Suppressor macrophage treated with lipopolysaccharide for 4 hours (primary cell): ENCODE results near the gene CXCL17.
A peak's percentile ranks its signal among the peaks of the same experiment; 100 is the strongest.

Source experiments
- DNase-seq: peaks from one replicate; pipeline ENCODE4 v3.0.0-alpha.2; 2020

CXCL17 gene

DNA sequence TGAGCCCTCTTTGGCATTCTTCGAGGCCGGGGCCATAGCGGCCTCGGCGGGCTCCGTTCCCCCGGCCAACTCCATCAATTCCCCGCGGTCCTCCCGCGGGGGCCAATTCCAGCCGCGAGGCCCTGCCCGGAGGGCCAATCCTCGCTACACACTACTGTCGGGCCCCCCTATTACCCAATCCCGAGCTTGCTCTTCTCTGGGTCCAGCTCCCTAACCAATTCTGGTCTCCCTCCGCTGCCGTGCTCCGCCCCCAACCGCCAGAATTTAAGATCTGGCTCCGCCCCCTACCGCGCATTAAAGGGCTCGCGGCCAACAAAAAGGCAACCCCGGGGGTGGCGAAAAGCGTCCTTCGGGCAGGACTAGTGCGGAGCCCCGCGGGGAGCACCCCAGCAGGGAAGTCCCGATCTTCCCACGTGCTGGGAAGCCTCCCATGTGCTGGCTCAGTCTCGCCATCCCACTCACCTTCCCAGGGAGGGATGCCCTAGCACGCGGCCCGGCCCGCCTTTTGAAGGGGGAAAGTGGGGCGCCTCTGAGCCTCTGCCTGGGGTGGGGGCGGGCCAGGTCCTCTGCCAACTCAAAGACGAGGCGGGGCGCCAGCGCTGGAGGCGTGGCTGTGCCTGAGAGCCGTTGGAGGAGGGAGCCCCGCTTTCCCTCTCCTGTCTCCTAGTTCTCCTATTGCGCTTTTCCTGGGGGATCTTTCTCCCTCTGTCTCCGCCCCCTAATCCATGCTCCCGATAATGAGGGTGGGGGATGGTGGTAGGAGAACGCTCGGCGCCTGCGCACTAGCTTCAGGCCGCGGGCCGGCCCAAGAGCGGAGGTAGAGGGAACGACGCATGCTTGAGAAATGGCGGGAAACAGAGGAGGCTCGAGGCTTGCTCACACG, 19.0 kb downstream of the CXCL17 start:
- peak; percentile 81 for DNase-seq

DNA sequence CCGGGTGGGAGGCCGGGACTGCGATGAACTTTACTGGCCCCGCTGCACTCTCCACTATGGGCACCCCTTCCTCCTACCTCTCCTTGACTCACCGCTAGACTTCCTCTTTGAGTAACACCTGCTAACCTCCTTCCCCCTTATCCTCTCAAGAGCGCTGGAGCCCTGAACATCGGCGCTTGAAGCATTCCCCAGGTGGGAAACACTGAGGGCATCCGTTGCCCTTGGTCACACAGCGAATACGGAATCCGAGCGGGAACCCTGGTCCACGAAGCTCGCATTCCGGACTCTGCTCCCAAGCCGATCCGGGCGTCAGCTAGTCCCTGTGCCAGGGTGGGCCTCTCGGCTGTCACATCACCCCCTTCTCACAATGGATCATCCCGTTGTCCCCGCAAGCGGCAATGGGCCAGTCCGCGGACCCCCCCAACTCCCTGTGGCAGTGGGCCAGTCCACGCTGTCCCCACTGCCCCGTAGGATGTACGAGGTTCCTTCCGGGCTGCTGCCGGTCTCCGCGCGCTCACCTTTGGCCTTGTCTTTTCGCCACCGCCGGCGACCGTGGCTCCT, 19.8 kb downstream of the CXCL17 start:
- DNase-seq = no peak

DNA sequence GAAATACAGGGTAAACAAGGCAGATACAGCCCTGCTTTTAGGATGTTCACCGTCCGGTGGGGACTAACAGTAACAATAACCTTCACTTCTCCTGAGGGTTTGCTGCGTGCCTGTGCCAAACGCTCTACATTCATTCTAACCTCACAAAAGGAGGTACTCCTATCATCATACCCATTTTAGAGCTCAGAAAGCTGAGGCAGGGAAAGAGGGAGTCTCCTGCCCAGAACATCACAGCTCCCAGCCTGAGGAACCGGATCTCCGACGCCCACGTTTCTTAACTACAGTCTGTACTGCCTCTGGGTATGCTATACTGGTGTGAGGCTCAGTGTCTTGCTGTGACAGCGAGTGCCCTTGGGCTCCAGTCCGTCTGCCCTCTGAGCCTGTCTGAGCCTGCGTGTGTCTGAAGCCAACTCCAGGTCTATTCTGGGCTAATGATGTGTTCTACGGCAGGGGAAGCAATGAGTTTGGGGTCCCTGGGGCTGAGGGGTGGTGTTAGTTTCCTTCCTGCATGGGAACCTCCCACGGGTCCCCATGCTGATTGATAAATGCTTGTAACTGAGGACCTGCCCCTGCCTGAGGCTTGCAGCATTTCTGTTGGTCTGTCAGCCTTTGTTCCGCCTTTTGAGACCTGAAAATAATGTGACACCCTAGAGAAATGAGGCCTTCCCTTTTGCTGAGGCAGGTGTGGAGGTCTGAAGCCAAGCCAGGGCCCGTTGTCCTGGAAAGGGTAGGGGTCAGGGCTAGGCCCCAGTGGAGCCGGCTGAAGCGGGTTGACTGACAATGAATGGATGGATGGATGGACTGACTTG, 20.4 kb downstream of the CXCL17 start:
- no peak for DNase-seq

DNA sequence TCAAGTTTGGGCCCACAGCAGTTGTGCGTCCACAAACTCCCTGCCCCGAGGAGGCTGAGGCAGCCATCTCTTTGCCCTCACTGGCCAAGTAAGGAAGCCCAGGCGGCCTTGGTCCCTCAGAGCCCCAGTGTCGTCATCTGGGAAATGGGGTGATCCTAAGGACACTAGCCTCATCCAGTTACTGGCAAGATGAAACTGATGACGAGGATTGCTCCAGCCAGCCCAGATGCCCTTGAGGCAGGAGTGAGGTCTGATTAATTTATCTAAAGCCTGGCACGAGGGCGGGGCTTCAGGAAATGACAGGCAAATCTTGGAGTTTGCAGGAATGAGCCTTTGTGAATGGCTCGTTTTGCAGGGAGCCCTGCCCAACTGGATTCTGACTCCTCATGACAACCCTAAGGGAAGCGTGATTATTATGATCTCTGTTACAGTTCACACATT, 21.1 kb downstream of the CXCL17 start:
- DNase-seq = no peak

DNA sequence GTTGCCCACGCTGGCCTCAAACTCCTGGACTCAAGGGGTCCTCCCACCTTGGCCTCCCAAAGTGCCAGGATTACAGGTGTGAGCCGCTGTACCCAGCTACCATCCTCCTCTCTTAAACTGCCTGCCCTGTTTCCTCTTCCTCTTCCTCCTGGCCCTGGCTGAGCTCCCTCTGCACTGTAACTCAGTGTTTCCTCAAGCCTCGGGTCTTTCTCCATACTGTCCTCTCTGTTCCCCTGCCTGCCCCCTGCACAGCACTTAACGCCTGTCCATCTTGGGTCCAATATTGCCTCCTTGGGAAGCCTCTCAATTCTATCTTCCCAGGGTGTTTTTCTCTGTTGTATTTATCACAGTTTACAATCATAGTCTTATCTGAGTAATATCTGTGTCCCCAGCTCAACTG, 21.6 kb downstream of the CXCL17 start:
- no peak for DNase-seq

DNA sequence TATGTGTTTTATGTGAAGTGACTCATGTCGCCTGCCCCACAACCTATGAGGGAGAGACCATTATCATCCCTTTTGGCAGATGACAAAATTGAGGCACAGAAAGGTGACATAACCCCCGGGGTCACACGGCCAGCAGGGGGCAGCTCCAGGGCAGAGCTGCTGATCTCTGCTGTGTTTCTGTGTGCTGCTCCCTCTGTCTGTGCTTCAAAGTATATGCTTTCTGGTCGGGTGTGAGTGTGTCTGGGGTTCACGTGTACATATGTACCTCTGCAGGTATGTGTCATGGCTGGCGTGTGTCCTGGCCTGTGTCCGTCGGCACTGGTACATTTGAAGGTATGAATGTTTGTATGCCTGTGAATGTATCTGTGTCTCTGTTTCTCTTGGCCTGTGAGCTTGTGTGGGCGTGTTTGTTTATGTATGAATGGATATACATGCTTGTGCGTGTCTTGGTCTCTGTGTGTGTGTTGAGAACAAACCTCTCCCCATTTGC, 22.6 kb downstream of the CXCL17 start:
- peak; percentile 53 for DNase-seq

DNA sequence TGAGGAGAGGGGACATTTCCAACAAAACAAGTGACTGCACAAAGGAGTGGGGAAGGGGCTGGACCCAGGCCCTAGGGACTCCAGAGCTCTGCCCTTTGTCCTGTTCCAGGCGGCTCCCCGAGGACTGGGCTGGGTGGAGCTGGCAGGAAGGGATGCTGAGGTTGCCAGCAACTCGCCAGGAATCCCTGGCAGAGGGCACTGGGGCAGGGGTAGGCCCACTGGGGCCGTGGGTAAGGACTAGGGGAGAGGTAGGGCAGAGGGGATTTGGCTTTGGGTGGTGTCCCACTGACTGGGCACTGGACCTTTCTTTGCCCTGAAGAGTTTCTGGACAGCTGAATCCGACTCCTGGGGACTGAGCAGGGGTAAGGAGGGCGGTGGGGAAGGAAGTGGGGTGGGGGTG, 23.4 kb downstream of the CXCL17 start:
- DNase-seq = no peak

DNA sequence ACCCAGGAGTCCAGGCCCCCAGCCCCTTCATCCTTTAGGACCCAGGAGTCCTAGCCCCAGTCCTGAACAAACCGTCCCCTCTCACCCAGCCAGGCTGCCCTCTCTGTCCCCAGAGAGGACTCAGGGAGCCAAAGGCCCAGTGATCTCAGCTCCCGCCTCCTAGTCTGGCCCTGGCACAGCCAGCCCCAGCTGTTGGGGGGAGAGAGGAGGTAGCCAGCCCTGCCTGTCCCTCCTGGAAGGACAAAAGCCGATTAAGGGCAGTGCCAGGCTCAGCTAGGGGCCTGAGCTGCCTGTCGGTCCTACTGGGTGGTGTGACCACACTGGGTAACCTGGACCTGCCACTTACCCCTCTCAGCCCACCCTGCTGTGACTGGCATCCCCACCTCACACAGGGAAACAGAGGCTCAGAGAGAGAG, 30.1 kb downstream of the CXCL17 start:
- DNase-seq = no peak

DNA sequence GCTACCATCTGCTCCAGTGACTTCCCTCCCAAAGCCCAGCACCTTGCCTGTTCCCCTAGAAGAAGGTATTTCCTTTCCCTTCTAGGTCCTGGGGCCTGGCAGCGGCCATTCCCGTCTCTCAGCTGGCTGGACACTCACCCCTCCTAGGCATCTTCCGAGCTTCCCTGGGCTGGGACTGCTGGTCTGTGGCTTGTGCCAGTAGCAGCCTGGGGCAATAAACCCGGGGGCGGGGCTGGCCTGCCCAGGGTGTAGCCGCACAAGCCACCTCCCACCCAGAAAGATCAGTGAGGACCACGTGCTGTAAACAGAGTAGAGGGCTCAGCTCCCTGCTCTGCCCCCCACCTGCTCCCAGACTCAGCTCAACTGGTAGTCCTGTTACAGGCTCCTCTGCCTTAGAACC, 30.5 kb downstream of the CXCL17 start:
- DNase-seq = no peak

DNA sequence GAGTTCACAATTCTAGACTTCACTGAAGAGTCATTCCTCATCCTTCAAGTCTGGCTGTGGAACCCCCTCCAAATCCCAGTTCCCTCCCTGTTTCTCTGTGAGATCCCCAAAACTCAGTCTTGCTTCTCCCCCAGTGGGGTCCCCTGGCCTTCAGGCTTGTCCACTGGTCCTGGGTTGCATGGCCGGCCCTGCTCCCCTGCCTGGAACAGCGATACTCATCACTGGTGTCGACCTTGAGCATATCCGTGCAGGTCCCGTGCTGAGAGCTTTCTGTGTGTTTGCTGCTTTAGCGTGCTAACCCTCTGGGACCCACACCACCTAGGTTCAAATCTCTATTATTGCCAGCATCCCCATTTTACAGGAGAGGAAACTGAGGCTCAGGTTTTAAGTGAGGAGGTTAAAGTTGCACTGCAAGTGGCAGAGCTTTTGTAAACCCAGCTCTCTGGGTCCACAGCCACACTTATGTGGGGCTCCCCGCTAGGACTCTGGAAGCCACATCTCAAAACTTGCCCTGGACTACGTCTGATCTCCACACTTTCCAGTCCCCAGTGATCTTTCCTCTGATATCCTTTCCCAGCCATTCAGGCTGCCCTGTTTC, 31.1 kb downstream of the CXCL17 start:
- no peak for DNase-seq

DNA sequence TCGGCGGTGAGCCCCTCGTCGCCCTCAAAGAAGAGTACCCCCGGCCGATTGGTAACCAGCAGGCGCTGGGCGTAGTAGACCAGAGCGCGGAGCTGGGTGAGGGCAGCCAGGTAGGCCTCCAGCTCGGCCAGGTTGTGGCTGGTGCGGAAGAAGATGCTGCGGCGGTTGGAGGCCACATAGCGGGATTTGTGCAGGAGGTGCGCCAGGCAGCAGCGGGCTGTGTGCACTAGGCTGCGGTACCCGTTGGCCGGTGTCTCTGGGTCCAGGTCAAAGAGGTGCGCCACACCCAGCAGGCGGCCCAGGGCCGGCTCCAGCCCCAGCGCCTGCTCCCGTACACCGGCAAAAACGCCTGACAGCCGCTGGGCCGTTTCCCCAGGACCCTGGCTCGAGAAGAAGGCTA, 32.4 kb downstream of the CXCL17 start:
- no peak for DNase-seq

DNA sequence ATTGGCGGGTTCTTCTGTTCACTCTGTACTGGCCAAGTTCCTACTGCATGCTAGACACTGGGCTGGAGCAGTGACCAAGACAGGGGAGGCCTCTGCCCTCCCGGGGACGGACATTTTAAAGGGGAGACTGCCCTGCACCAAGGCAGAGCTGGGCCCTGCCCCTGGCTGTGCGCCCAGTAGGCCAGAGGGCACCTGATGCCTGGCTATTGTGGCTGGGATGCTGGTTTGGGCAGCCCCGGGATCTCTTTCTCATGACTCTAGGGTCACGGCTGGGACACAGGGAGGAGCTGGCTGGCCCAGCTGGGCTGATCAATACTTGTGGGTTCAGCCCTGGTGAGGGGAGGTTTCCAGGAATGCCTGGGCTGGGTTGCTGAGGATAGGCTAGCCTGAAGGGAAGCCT, 33.3 kb downstream of the CXCL17 start:
- DNase-seq = no peak

DNA sequence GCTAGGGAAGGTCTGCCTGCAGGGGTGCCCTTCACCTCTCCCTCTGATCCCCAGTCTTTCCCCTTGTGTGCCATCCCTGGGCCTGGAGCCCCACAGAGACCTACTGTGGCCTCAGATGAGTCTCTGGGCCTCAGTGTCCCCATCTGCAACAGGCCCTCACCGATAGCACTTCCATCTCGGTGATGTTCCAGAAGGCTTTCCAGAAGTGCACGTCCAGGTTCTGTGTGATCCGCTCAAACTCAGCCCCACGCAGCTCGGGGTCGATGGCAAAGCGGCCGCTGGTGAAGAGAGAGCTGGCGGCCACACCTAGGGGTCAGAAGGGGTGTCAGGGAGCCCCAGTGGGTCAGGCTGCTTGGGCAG, 35.0 kb downstream of the CXCL17 start:
- DNase-seq = no peak

DNA sequence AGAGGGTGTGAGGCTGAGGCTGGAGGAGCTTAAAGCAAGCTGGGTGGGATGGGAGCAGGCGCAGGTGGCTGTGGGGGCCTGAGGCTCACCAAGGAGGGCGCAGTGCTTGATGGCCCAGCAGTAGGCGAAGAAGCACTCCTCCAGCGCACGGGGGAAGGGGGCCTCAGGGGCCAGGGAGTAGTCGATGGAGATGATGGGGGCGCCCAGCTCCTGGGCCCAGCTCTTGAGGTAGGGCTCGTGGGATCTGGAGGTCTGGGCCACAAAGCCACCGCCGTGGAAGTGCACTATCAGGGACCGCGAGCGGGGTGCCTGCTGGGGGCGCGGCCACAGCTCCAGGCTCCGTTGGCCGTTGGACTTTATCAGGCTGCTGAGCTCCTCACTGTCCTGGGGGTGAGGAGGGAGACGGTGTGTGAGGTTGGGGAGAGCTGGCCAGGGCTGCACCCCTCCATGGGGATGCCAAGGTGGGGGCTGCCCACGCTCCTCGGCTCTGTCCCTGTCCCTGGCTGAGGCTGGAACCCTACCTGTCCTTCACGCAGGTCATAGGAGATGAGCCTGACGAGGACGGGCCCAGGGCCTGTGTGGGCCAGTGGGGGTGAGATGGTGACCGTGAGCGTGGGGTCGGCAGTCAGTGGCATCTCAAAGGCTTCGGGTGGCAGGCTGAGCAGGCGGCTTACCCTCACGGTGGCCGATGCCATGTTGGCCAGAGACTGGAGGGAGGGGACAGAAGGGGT, 35.5 kb downstream of the CXCL17 start:
- DNase-seq = no peak

DNA sequence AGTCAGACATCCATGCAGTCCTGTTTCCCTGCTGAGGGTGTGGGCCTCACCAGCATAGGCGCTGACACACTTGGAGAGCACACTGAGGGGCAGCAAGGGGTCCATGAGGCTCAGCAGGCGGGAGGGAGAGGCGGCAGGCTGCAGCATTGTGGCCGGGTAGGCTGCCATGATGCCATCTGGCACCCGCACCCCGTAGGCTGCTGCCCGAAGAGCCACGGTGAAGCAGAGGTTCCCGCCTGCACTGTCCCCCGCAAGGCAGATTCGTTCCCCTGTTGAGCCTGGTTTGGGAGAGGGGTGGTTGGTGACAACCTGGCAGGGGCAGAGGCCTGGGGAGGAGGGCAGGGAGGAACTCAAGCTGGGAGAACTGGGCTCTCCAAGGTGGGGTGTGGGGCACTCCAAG, 36.6 kb downstream of the CXCL17 start:
- DNase-seq = no peak

DNA sequence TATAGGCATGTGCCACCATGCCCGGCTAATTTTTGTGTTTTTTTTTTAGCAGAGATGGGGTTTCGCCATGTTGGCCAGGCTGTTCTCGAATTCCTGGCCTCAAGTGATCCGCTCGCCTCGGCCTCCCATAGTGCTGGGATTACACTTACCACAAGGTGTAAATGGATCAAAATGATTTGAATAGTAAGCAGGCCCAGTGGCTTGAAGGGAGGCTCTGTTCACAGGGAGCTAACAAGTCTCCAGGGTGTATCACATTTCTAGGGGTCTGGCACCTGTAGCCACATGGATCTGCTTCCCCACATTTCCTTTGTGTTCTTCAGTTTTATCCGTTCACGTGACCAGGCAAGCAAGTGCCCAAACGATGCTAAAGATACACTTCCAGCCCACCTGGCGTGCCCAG, 39.2 kb downstream of the CXCL17 start:
- no peak for DNase-seq

DNA sequence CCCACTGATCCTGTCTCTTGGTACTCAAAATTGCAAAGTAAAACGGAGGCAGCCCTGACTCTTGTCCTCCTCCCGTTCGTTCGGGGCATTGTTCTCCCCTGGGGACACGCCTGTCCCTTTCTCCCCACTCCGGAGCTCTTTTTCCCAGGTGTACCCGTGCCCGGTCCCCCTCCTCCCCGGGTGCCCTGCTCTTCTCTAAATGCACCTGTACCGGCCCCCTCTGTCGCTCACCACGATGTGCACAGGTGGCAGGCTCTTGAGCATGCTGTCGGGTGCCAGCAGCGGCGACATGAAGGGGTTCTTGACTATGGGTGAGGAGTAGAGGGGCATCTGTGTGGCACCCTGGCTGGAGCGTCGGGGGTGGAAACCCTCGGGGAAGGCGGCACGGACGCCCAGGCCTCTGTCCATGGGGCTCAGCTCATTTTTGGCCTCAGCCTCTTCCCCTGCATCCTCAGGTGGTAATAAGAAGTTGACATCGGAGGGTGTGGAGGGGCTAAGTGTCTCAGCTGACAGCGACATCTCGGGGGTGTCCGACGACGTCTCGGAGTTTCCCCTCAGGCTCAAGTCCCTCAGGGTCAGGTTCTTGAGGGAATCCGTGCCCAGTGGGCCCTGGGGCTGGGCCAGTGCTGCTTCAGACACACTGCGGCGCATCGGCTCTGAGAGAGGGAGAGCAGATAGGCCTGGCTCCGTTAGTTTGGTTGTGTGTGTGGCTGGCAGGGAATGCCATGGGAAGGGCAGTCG, 40.2 kb downstream of the CXCL17 start:
- DNase-seq = no peak

DNA sequence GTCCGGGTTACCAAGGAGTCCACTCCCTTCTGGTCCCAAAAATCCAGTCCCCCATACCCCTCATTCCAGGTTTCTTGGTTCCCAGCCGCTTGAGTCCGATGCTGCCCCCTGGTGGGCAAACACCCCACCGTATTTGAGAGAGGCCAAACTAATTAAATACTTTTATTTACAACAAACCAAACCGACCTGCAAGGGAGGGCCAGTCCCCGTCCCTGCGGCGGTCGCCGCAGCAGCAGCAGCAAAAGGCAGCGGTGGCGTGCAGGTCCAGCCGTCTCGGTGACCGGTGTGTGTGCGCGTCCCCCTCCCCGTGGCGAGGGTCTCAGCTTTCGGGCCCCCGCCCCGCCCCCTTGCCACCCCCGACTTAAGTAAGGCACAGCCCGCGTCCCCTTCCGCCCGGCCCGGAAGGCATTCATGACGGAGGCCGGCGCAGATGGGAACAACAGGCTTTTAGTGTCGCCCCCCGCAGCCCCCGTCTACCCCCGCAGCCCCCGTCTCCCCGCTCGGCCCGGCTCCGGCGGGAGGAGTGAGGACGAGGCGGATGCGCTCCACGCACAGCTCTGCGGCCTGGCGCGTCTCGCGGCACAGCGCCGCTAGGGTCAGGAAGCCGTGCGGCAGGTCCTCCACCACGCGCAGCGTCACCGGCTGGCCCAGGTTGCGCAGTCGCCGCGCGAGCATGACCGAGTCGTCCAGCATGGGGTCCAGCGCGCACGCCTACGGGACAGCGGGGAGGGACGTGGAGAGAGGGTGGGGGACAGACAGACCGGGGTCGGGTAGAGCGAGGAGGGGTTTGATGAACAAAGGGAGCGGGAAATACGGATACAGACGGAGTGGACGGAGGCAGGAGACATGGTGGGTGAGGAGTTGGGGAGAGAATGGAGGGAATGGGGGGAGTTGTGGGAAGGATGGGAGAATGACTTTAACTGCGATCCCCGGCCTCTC, 41.1 kb downstream of the CXCL17 start:
- peak; percentile 76 for DNase-seq

DNA sequence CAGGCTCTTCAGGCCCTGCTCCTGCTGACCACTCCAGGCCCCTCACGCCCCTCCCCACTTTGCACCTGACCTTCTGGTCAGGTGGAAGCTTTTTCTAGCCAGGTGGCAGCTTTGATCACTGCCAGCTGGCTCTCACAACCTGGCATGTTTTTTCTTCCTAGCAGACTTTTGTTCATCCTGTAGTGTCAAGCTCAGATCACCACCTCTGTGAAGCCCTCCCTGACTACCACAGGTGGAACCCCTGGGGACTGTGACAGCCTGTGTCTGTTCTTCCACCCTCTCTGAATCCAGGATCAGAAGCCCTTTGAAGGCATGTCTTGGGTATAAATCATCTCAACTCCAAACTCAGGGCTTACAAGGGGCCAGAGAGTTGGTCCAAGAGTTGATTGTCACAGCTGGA, 42.3 kb downstream of the CXCL17 start:
- DNase-seq = no peak
